Kidney capillary endothelial cell (primary cell): ENCODE measurements around the gene DPPA4.
"Not testable (repeated sequence)": the region's sequence is repeated elsewhere in the genome, so short reads cannot be mapped to it uniquely, and the experiment has no call there.

ENCODE experiments used
- DNase-seq: peaks from one replicate; pipeline ENCODE4 v3.0.0-alpha.2; 2018; ENCODE audit warnings: low spot score

Gene DPPA4

GRCh38 chr3:109337393-109337792 lies at the start of gene DPPA4:
TSS of gene DPPA4 (minus strand) at chr3:109337546. CDS start at chr3:109337517, 29 bp downstream.
- DNase-seq = no peak

- no peak for DNase-seq
Measured at GRCh38 chr3:109385442-109386318, 48.3 kb upstream of the DPPA4 start.

- DNase-seq = no peak
Measured at GRCh38 chr3:109384164-109384563, 46.8 kb upstream of the DPPA4 start.

GRCh38 chr3:109382588-109382987 lies 45.2 kb upstream of the DPPA4 start:
- no peak for DNase-seq

GRCh38 chr3:109375975-109376374 lies 38.6 kb upstream of the DPPA4 start:
- no peak for DNase-seq

GRCh38 chr3:109374434-109374833 lies 37.1 kb upstream of the DPPA4 start:
- DNase-seq = not testable (repeated sequence)

GRCh38 chr3:109373933-109374332 lies 36.6 kb upstream of the DPPA4 start:
- DNase-seq = no peak

GRCh38 chr3:109372639-109373038 lies 35.3 kb upstream of the DPPA4 start:
- no peak for DNase-seq

- DNase-seq = no peak
Measured at GRCh38 chr3:109369510-109369909, 32.2 kb upstream of the DPPA4 start.

GRCh38 chr3:109364088-109364487 lies 26.7 kb upstream of the DPPA4 start:
- no peak for DNase-seq

GRCh38 chr3:109363634-109364033 lies 26.3 kb upstream of the DPPA4 start:
- no peak for DNase-seq

- no peak for DNase-seq
Measured at GRCh38 chr3:109362823-109363222, 25.5 kb upstream of the DPPA4 start.

GRCh38 chr3:109358809-109359208 lies 21.5 kb upstream of the DPPA4 start:
- not testable (repeated sequence) for DNase-seq

GRCh38 chr3:109356442-109357155 lies 19.3 kb upstream of the DPPA4 start:
- DNase-seq = no peak

- DNase-seq = no peak
Measured at GRCh38 chr3:109355625-109356441, 18.5 kb upstream of the DPPA4 start.

GRCh38 chr3:109353057-109353456 lies 15.7 kb upstream of the DPPA4 start:
- no peak for DNase-seq

GRCh38 chr3:109351231-109351630 lies 13.9 kb upstream of the DPPA4 start:
- DNase-seq = no peak

- no peak for DNase-seq
Measured at GRCh38 chr3:109346770-109347295, 9.5 kb upstream of the DPPA4 start.

GRCh38 chr3:109346099-109346498 lies 8.8 kb upstream of the DPPA4 start:
- DNase-seq = no peak

- no peak for DNase-seq
Measured at GRCh38 chr3:109339714-109340648, 2.6 kb upstream of the DPPA4 start.

- DNase-seq = no peak
Measured at GRCh38 chr3:109339197-109339596, 1.9 kb upstream of the DPPA4 start.
